Measurements from ENCODE around the gene DHX40.
"Not testable (repeated sequence)": the region's sequence is repeated elsewhere in the genome, so short reads cannot be mapped to it uniquely, and the experiment has no call there.

DHX40 gene

DNA sequence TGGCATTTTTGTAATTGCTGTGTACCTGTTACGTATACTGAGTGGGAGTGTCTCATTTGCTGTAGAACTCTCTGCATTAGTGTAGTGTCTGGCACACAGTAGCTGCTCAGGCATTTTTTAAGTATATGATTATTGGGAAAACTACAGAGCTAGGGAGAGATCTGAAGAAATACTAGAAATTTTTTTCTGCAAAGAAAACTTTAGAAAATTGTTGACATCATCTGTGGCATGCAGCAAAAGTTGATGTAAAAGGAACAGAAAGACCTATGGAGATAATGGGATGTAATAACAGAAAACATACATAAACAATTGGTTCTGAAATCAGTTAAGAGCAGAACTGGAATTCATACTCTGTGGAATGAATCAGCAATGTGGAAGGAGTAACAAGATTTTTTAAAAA lies 65.9 kb downstream of the DHX40 start:
- DNase-seq (ENCODE audit: low read depth): no peak

DNA sequence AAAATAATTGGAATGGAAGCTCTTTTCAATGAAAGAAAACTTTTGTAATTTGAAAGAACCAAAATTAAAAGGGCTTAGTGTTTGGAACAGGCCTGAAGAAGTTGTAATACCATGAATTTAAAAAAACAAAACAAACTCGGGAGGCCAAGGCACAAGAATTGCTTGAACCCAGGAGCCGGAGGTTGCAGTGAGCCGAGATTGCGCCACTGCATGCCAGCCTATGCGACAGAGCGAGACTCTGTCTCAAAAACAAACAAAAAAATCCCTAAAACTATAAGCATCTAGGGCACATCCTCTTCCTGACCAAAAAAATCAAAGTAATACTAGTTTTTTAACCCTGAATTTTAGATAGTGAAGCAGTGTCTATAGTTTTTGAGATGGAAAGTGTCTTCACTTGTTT lies 67.0 kb downstream of the DHX40 start:
- no peak for DNase-seq (ENCODE audit: low read depth)

DNA sequence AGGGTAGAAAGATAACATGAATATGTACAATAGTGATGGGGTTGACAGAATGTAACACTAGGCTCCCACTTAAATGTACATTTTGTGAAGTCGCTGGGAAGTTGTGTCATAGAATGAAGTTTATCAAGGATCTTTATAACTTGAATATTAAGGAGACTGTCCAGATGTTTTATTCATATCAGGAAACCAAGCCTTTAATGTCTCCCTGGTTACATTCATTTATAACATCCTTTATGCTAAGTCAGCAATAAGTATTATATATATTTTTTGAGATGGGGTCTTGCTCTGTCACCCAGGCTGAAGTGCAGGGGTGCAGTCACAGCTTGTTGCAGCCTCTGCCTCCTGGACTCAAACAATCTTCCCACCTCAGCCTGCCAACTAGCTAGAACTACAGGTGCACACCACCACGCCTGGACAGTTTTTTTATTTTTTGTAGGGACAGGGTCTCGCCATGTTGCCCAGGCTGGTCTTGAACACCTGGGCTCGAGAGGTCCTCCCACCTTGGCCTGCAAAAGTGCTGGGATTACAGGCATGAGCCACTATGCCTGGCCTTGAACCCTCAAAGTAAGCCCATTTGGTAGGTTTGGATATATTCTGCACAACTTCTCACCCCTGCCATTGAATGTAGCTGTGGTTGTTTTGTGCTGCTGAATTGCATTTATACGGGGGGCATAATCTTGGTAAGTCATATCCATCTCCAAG lies 68.4 kb downstream of the DHX40 start:
- DNase-seq (ENCODE audit: low read depth): no peak

DNA sequence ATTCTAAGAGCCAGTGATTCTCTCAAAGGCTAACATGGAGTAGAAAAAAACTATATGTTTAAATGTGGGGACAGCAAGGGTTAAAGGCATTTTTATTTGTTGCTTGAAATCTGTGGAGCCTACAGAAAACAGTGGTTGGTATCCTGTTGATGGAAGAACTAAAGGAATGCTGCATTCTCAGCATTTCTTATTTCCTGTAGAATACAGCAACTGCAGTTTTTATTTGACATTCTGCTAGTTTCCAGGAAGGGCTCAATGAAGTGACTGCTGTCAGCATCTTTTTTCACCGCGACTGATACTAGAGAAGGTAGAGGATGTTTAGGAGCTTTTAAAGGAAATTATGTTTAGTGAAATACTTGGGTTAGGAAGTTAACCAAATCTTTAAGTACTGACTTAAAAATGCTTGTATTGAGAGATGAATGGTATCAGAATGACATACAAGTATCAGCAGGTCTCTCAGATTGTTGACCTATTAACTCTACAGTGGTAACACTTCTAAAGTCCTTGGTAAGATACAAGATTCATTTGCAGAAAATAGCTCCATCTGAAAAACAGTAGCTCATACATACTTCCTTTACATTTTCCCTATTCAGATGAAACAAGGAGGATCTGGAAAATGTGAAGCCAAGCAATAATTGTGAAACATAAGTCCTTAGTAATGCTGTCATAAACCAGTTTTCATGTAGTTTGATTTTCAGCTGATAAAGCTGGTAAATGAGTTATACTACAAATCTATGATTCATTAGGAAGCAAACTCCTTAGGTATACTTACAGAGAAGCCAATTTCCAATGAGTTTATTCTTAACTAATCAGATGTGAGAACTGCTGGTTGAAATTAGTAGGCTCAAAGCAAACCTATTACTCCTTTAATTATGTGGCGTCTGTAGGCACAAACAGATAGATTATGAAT lies 69.5 kb downstream of the DHX40 start:
- no peak for DNase-seq (ENCODE audit: low read depth)

DNA sequence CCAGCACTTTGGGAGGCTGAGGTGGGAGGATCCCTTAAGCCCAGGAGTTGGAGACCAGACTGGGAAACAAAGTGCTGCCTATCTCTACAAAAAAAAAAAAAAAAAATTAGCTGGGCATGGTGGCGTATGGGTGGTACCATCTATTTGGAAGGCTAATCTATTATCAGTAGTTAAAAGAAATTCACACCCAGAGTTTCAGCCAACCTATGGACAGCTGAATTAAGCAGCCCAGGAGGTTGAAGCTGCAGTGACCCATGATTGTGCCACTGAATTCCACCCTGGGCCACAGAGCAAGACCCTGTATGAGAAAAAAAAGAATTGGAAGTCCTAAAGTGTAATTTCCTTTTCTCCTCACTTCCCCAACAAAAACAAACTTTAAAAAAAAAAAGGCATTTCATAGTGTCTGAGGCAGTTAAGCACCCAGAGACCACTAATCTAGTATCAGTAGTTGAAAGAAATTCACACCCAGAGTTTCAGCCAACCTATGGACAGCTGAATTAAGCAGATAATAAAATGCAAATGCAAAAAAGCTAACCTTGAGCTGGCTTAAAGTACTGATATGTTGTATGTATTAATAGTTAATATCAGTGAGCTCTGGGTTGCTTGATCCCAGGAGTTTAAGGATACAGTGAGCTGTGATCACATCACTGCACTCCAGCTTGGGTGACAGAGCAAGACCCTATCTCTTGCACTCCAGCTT lies 72.4 kb downstream of the DHX40 start:
- no peak for DNase-seq (ENCODE audit: low read depth)

DNA sequence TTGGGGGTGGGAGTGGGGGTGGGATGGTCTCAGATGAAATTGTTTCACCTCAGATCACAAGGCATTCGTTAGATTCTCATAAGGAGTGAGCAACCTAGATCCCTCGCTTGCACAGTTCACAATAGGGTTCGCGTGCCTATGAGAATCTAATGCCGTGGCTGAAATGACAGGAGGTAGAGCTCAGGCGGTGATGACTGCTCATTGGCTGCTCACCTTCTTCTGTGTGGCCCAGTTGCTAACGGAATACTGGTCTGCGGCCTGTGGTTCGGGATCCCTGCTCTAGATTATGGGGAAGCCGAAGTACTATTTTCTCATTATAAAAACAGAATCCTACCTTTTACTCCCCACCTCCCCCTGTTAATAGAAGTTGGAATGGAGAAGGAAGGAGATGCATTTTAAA lies 73.1 kb downstream of the DHX40 start:
- DNase-seq (ENCODE audit: low read depth): no peak

DNA sequence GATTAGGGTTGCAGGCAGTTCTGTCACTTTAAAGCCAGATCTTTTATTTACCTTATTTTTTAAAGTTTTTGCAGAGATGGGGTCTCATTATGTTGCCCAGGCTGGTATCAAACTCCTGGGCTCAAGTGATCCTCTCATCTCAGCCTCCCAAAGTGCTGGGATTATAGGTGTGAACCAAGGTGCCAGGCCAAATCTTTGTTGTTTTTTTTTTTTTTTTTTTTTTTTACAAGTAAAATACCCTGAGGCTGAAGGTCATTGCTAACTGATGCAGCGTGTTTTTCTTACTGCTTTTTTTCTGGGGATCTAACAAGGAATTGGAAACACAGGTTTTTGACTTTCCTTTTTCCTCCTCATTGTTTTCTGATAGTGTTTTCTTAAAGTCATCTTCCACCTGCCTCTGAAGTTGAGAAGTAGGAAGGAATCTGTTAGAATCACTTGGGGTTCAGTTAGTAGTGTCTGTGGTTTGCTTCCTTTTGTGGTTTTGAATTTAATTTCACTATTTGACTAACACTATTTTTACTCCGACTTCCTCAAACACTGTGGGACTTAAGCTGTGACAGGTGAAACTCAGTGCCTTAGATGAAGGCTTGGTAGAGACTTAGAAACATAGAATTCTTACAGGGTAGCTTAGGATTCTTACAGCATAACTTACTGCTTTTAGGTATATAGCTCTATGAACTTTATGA lies 76.5 kb downstream of the DHX40 start:
- no peak for DNase-seq (ENCODE audit: low read depth)

DNA sequence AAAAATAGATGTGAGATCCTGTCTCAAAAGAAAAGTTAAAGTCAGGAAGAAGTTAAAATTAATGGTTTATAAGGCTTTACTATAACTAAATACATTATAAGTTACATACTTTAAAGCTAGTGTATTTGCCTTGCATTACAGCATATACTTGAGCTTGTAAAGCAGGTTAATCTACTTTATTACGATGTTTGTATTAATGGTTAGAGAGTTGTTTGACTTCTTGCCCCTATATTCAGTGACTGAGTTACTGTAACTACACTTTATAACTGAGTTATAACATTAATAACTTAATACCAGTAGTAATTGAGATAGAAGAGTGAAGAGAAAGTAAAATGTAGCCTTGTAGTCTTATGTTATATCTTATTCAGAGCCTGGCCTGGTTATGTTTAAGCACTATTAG lies 77.2 kb downstream of the DHX40 start:
- no peak for DNase-seq (ENCODE audit: low read depth)

DNA sequence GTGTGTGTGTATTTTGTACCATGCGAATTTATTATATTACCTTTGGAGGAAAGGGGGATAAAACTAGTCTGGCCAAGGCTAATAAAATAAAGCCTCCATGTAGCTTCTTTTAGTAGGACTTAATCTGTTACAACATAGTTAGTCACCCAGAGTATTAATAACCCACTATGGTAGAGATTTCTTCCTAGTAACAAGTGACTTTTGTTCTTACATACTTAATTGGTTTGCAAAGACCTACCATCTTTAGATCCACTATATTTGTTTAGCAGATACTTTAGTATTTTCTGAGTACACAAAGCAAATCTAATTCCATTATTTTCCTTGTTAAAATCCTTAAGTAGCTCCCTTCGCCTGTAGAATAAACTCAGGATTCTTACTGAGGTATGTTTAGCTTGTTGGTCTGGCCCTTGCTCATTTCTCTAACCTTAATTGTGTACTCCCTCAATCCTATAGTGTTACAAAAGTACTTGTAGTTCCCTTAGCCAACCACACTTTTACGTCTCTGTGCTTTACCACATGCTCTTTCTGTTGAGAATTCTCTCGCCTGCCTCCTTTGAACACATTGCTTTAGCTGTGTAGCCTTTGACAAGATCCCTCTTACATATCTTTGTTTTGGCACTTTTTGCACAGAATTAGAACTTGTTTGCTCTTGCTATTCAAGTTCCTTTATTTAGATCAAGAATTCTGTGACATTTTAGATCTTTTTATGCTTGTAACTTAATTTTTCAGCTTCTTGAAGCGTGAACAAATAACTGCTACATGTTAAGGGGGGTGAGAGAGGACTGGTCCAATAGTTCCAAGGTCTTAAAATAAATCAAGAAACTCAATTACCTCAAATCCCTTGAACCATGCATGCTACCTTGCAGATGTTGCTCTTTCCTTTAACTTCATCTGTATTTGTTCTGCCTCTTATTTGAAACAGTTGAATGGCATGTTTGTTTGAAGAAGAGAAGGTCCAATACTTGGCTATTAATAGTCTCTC lies 78.0 kb downstream of the DHX40 start:
- DNase-seq (ENCODE audit: low read depth): no peak

DNA sequence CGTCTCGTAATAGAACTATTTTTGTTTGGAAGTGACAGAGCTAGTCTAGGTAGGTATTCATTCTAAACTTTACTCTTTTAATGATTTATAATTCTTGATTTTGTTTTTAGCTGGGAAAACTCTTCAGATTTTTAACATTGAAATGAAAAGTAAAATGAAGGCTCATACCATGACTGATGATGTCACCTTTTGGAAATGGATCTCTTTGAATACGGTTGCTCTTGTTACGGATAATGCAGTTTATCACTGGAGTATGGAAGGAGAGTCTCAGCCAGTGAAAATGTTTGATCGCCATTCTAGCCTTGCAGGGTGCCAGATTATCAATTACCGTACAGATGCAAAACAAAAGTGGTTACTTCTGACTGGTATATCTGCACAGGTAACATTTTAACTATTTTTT lies 81.9 kb downstream of the DHX40 start:
- no peak for DNase-seq (ENCODE audit: low read depth)

DNA sequence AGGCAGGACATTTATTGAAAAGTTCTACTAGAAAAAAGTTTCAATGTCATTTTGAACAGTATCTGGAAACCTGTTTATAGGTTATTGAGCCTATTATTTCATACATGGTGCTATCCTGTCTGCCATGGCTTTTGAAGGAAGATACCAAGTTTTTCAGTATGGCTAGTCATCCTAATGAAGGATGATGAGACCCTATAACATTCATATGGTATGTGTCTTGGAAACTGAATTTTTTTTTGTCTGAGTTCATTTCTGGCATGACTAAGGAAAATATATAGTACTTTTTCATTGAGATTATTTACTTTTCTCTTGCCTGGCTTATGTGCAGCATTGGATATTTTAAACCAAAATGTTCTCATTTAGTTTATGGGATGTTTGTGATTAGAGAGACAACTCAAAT lies 84.5 kb downstream of the DHX40 start:
- DNase-seq (ENCODE audit: low read depth): no peak

DNA sequence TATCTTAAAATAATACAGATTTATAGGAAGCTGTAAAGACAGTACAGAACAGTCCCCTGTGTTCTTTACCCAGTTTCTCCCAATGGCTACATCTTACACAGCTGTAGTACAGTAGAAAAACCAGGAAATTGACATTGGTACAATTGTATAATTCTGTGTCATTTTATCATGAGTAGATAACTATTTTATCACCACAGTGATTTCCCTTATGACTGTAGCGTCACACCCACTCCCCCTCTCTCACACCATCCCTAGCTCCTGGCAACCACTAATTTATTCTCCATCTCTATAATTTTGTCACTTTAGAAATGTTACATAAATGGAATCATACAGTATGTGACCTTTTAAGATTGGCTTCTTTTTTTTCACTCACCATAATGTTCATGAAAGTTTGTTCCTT lies 85.2 kb downstream of the DHX40 start:
- no peak for DNase-seq (ENCODE audit: low read depth)

DNA sequence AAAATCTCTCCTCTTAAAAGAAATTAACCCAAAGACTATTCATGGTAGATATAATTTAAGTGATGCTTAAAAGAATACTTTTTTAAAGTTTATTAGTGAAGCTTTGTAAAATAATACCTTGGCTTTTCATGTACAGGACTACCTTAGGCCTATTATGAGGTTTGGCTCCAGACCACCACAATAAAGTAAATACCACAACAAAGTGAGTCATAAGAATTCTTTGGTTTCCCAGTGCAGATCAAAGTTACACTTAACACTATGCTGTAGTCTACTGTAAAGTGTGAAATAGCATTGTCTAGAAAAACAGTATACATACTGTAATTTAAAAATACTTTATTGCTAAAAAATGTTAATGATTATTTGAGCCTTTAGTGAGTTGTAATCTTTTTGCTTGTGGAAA lies 85.9 kb downstream of the DHX40 start:
- DNase-seq (ENCODE audit: low read depth): no peak

DNA sequence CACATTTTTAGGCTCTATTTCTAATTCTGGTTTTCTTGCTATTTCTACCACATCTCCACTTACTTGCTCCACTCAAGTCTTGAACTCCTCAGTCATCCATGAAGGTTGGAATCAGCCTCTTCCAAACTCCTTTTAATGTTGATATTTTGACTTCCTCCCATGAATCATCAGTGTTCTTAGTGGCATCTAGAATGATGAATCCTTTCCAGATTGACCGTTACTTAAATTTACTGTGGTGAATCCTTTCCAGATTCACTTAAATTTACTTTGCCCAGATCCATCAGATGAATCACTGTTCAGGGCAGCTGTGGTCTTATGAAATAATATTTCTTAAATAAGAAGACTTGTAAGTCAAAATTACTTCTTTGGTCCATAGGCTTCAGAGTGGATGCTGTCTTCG lies 86.7 kb downstream of the DHX40 start:
- no peak for DNase-seq (ENCODE audit: low read depth)

DNA sequence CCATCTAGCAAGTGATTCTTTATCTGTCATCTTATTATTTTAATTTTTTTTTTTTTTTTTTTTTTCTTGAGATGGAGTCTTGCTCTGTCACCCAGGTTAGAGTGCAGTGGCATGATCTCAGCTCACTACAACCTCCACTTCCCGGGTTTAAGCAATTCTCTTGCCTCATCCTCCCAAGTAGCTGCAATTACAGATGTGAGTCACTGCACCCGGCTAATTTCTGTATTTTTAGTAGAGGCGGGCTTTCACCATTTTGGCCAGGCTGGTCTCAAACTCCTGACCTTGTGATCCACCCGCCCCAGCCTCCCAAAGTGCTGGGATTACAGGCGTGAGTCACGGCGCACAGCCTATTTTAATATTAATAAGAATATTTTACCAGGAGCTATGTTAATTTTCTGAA lies 91.2 kb downstream of the DHX40 start:
- DNase-seq (ENCODE audit: low read depth): not testable (repeated sequence)

All from activated T-cell treated with anti-CD3 and anti-CD28 coated beads for 1 hour (primary cell).